ENCODE results near the gene ZNF784.
"Not testable (repeated sequence)": the region's sequence is repeated elsewhere in the genome, so short reads cannot be mapped to it uniquely, and the experiment has no call there.

The ZNF784 gene

GRCh38 chr19:55588738-55589137 is 35.6 kb downstream of the ZNF784 start:
- H3K27ac ChIP-seq (ENCODE audit: low read depth, low read length): no peak overlapping the region
- H3K4me3 ChIP-seq (ENCODE audit: low read depth, low read length): no peak overlapping the region
- H3K27me3 ChIP-seq (ENCODE audit: control insufficient read depth, insufficient read depth, low read length): no peaks in the 10 kb centered on the region
- no peaks in the 10 kb centered on the region for H3K9me3 ChIP-seq (ENCODE audit: control insufficient read depth, insufficient read depth, low read depth, low read length)
- peaks cover 4% of the 10 kb centered on the region; the same call in 1 of the 2 replicates for H3K36me3 ChIP-seq (ENCODE audit: control insufficient read depth, insufficient read depth, low read length)
- H3K4me1 ChIP-seq (ENCODE audit: control insufficient read depth, insufficient read depth, low read length): peaks cover 14% of the 10 kb centered on the region; the same call in 1 of the 2 replicates
- H3K9ac ChIP-seq (ENCODE audit: low read length): no peak overlapping the region

GRCh38 chr19:55586976-55587668 is 37.2 kb downstream of the ZNF784 start:
- H3K4me3 ChIP-seq (ENCODE audit: low read depth, low read length): peak overlapping the region; percentile 62
- H3K9ac ChIP-seq (ENCODE audit: low read length): no peak overlapping the region
- no peak overlapping the region for H3K27ac ChIP-seq (ENCODE audit: low read depth, low read length)
- H3K27me3 ChIP-seq (ENCODE audit: control insufficient read depth, insufficient read depth, low read length): no peaks in the 10 kb centered on the region
- H3K4me1 ChIP-seq (ENCODE audit: control insufficient read depth, insufficient read depth, low read length): peaks cover 14% of the 10 kb centered on the region; the same call in 1 of the 2 replicates
- no peaks in the 10 kb centered on the region for H3K9me3 ChIP-seq (ENCODE audit: control insufficient read depth, insufficient read depth, low read depth, low read length)
- peaks cover under 1% of the 10 kb centered on the region; the same call in 1 of the 2 replicates for H3K36me3 ChIP-seq (ENCODE audit: control insufficient read depth, insufficient read depth, low read length)

GRCh38 chr19:55585658-55586339 is 38.6 kb downstream of the ZNF784 start:
- H3K9ac ChIP-seq (ENCODE audit: low read length): peak overlapping the region; percentile 56

GRCh38 chr19:55584871-55585270 is 39.5 kb downstream of the ZNF784 start:
- Histone ChIP-seq H3K27ac (ENCODE audit: low read depth, low read length) (no peak overlapping the region), H3K27me3 (ENCODE audit: control insufficient read depth, insufficient read depth, low read length) (no peaks in the 10 kb centered on the region), H3K4me1 (ENCODE audit: control insufficient read depth, insufficient read depth, low read length) (0 out of 2 replicates have a peak, but pooled peaks cover 6% of the 10 kb centered on the region), H3K36me3 (ENCODE audit: control insufficient read depth, insufficient read depth, low read length) (no peaks in the 10 kb centered on the region), H3K9ac (ENCODE audit: low read length) (no peak overlapping the region), H3K4me3 (ENCODE audit: low read depth, low read length) (no peak overlapping the region), H3K9me3 (ENCODE audit: control insufficient read depth, insufficient read depth, low read depth, low read length) (no peaks in the 10 kb centered on the region)

More at GRCh38 chr19:55585658-55586339, 38.6 kb downstream of the ZNF784 start:
- Histone ChIP-seq H3K27me3 (ENCODE audit: control insufficient read depth, insufficient read depth, low read length) (no peaks in the 10 kb centered on the region), H3K4me3 (ENCODE audit: low read depth, low read length) (peak overlapping the region; percentile 80), H3K27ac (ENCODE audit: low read depth, low read length) (no peak overlapping the region), H3K4me1 (ENCODE audit: control insufficient read depth, insufficient read depth, low read length) (0 out of 2 replicates have a peak, but pooled peaks cover 9% of the 10 kb centered on the region), H3K9me3 (ENCODE audit: control insufficient read depth, insufficient read depth, low read depth, low read length) (no peaks in the 10 kb centered on the region), H3K36me3 (ENCODE audit: control insufficient read depth, insufficient read depth, low read length) (no peaks in the 10 kb centered on the region)

- H3K4me1 ChIP-seq (ENCODE audit: control insufficient read depth, insufficient read depth, low read length); H3K27me3 ChIP-seq (ENCODE audit: control insufficient read depth, insufficient read depth, low read length); H3K9me3 ChIP-seq (ENCODE audit: control insufficient read depth, insufficient read depth, low read depth, low read length); H3K9ac ChIP-seq (ENCODE audit: low read length); H3K4me3 ChIP-seq (ENCODE audit: low read depth, low read length); H3K27ac ChIP-seq (ENCODE audit: low read depth, low read length); H3K36me3 ChIP-seq (ENCODE audit: control insufficient read depth, insufficient read depth, low read length): not testable (repeated sequence)
Observed at GRCh38 chr19:55583897-55584296, 40.5 kb downstream of the ZNF784 start.

- H3K27me3 ChIP-seq (ENCODE audit: control insufficient read depth, insufficient read depth, low read length); H3K27ac ChIP-seq (ENCODE audit: low read depth, low read length); H3K4me1 ChIP-seq (ENCODE audit: control insufficient read depth, insufficient read depth, low read length); H3K9ac ChIP-seq (ENCODE audit: low read length); H3K36me3 ChIP-seq (ENCODE audit: control insufficient read depth, insufficient read depth, low read length); H3K9me3 ChIP-seq (ENCODE audit: control insufficient read depth, insufficient read depth, low read depth, low read length); H3K4me3 ChIP-seq (ENCODE audit: low read depth, low read length): not testable (repeated sequence)
Observed at GRCh38 chr19:55582284-55582683, 42.1 kb downstream of the ZNF784 start.

- no peak overlapping the region for H3K9ac ChIP-seq (ENCODE audit: low read length)
- H3K4me3 ChIP-seq (ENCODE audit: low read depth, low read length): no peak overlapping the region
- H3K36me3 ChIP-seq (ENCODE audit: control insufficient read depth, insufficient read depth, low read length): peaks cover 13% of the 10 kb centered on the region
- no peaks in the 10 kb centered on the region for H3K9me3 ChIP-seq (ENCODE audit: control insufficient read depth, insufficient read depth, low read depth, low read length)
- H3K27ac ChIP-seq (ENCODE audit: low read depth, low read length): no peak overlapping the region
- 0 out of 2 replicates have a peak, but pooled peaks cover 2% of the 10 kb centered on the region for H3K4me1 ChIP-seq (ENCODE audit: control insufficient read depth, insufficient read depth, low read length)
- no peaks in the 10 kb centered on the region for H3K27me3 ChIP-seq (ENCODE audit: control insufficient read depth, insufficient read depth, low read length)
Observed at GRCh38 chr19:55581823-55582223, 42.5 kb downstream of the ZNF784 start.

- H3K27me3 ChIP-seq (ENCODE audit: control insufficient read depth, insufficient read depth, low read length): no peaks in the 10 kb centered on the region
- peaks cover 16% of the 10 kb centered on the region for H3K36me3 ChIP-seq (ENCODE audit: control insufficient read depth, insufficient read depth, low read length)
- no peak overlapping the region for H3K9ac ChIP-seq (ENCODE audit: low read length)
- no peaks in the 10 kb centered on the region for H3K9me3 ChIP-seq (ENCODE audit: control insufficient read depth, insufficient read depth, low read depth, low read length)
- peak overlapping the region; percentile 90 for H3K4me3 ChIP-seq (ENCODE audit: low read depth, low read length)
- 0 out of 2 replicates have a peak, but pooled peaks cover 2% of the 10 kb centered on the region for H3K4me1 ChIP-seq (ENCODE audit: control insufficient read depth, insufficient read depth, low read length)
- H3K27ac ChIP-seq (ENCODE audit: low read depth, low read length): no peak overlapping the region
Observed at GRCh38 chr19:55581145-55581822, 43.1 kb downstream of the ZNF784 start.

GRCh38 chr19:55580628-55581144 is 43.7 kb downstream of the ZNF784 start, which contains the start of gene ZNF579:
Gene ZNF579 (minus strand): TSS chr19:55580848. CDS start chr19:55579639, 1,209 bp downstream.
- Histone ChIP-seq H3K27me3 (ENCODE audit: control insufficient read depth, insufficient read depth, low read length) (no peaks in the 10 kb centered on the region), H3K9ac (ENCODE audit: low read length) (peak within 1 kb of the TSS; percentile 79), H3K36me3 (ENCODE audit: control insufficient read depth, insufficient read depth, low read length) (peaks cover 16% of the 10 kb centered on the region), H3K4me1 (ENCODE audit: control insufficient read depth, insufficient read depth, low read length) (0 out of 2 replicates have a peak, but pooled peaks cover 2% of the 10 kb centered on the region), H3K9me3 (ENCODE audit: control insufficient read depth, insufficient read depth, low read depth, low read length) (no peaks in the 10 kb centered on the region), H3K27ac (ENCODE audit: low read depth, low read length) (peak within 1 kb of the TSS; percentile 88), H3K4me3 (ENCODE audit: low read depth, low read length) (peak within 1 kb of the TSS; percentile 90)

GRCh38 chr19:55579766-55580621 is 44.4 kb downstream of the ZNF784 start:
- Histone ChIP-seq H3K9me3 (ENCODE audit: control insufficient read depth, insufficient read depth, low read depth, low read length) (no peaks in the 10 kb centered on the region), H3K4me3 (ENCODE audit: low read depth, low read length) (peak overlapping the region; percentile 90), H3K4me1 (ENCODE audit: control insufficient read depth, insufficient read depth, low read length) (no peaks in the 10 kb centered on the region), H3K36me3 (ENCODE audit: control insufficient read depth, insufficient read depth, low read length) (peaks cover 16% of the 10 kb centered on the region), H3K27me3 (ENCODE audit: control insufficient read depth, insufficient read depth, low read length) (no peaks in the 10 kb centered on the region), H3K9ac (ENCODE audit: low read length) (peak overlapping the region; percentile 79), H3K27ac (ENCODE audit: low read depth, low read length) (peak overlapping the region; percentile 88)

All from HUES6 (cell line).